ENCODE results near the gene LPP. TPM values are rescaled to one million over a fixed set of nuclear protein-coding genes. Genes with fewer than 3 reads are reported as not detected.

The LPP gene
- total RNA-seq, 1 donor from 2014 or later = 222 TPM

- FAIRE-seq = no peak
Observed at GRCh38 chr3:188133646-188134045, 20.3 kb upstream of the LPP start.

GRCh38 chr3:188134079-188134478 lies 19.9 kb upstream of the LPP start:
- H3K9me3 ChIP-seq (ENCODE audit: insufficient read depth, low read depth, low read length) = no peaks in the 10 kb centered on the region
- H3K9me3 Mint-ChIP-seq (ENCODE audit: unreplicated experiment) = peaks cover 2% of the 10 kb centered on the region
- H3K27me3 ChIP-seq (ENCODE audit: insufficient read depth, low read length) = no peaks in the 10 kb centered on the region
- H4K20me1 ChIP-seq (ENCODE audit: insufficient read depth, low read length) = no peaks in the 10 kb centered on the region
- H3K4me3 Mint-ChIP-seq (ENCODE audit: unreplicated experiment) = no peak overlapping the region
- no peak for FAIRE-seq
- no peaks in the 10 kb centered on the region for H3K36me3 Mint-ChIP-seq (ENCODE audit: low read depth, unreplicated experiment)
- no peak overlapping the region for H3K4me2 ChIP-seq (ENCODE audit: low read length)
- H3K27ac Mint-ChIP-seq (ENCODE audit: unreplicated experiment) = no peak overlapping the region
- no peaks in the 10 kb centered on the region for H3K36me3 ChIP-seq (ENCODE audit: insufficient read depth, low read length)
- no peak overlapping the region for H3K4me3 ChIP-seq (ENCODE audit: insufficient read depth, low read depth, low read length)
- no peaks in the 10 kb centered on the region for H3K27me3 Mint-ChIP-seq (ENCODE audit: low read depth, unreplicated experiment)
- H2AFZ ChIP-seq (ENCODE audit: low read depth, low read length) = no peak overlapping the region
- no peaks in the 10 kb centered on the region for H3K4me1 Mint-ChIP-seq (ENCODE audit: low read depth, unreplicated experiment)
- no peaks in the 10 kb centered on the region for H3K4me1 ChIP-seq (ENCODE audit: insufficient read depth, low read length)
- peak overlapping the region; percentile 40 for H3K27ac ChIP-seq (ENCODE audit: low read depth, low read length)
- TF ChIP-seq CTCF (IDR thresholded peaks at IDR 0.05; ENCODE audit: insufficient read depth, low read depth, low read length) (no peak), EZH2 (IDR thresholded peaks at IDR 0.05; ENCODE audit: insufficient read depth, low read length) (no peak)
- no peaks in the 10 kb centered on the region for H3K79me2 ChIP-seq (ENCODE audit: insufficient read depth, low read length)
- DNase-seq (ENCODE audit: low read depth) = no peak
- no peak overlapping the region for H3K9ac ChIP-seq (ENCODE audit: low read length)

More at GRCh38 chr3:188133646-188134045, 20.3 kb upstream of the LPP start:
- Histone ChIP-seq H3K9me3 (ENCODE audit: insufficient read depth, low read depth, low read length) (no peaks in the 10 kb centered on the region), H4K20me1 (ENCODE audit: insufficient read depth, low read length) (no peaks in the 10 kb centered on the region), H3K9ac (ENCODE audit: low read length) (peak overlapping the region; percentile 1), H3K36me3 (ENCODE audit: insufficient read depth, low read length) (no peaks in the 10 kb centered on the region), H3K4me2 (ENCODE audit: low read length) (peak overlapping the region; percentile 12), H3K27me3 (ENCODE audit: insufficient read depth, low read length) (no peaks in the 10 kb centered on the region), H3K27ac (ENCODE audit: low read depth, low read length) (peak overlapping the region; percentile 40), H2AFZ (ENCODE audit: low read depth, low read length) (no peak overlapping the region), H3K79me2 (ENCODE audit: insufficient read depth, low read length) (no peaks in the 10 kb centered on the region), H3K4me1 (ENCODE audit: insufficient read depth, low read length) (no peaks in the 10 kb centered on the region), H3K4me3 (ENCODE audit: insufficient read depth, low read depth, low read length) (no peak overlapping the region)
- Mint-ChIP-seq H3K4me3 (ENCODE audit: unreplicated experiment) (no peak overlapping the region), H3K27me3 (ENCODE audit: low read depth, unreplicated experiment) (no peaks in the 10 kb centered on the region), H3K27ac (ENCODE audit: unreplicated experiment) (no peak overlapping the region), H3K4me1 (ENCODE audit: low read depth, unreplicated experiment) (no peaks in the 10 kb centered on the region), H3K36me3 (ENCODE audit: low read depth, unreplicated experiment) (no peaks in the 10 kb centered on the region), H3K9me3 (ENCODE audit: unreplicated experiment) (peaks cover 2% of the 10 kb centered on the region)
- DNase-seq (ENCODE audit: low read depth) = peak; percentile 67
- TF ChIP-seq CTCF (IDR thresholded peaks at IDR 0.05; ENCODE audit: insufficient read depth, low read depth, low read length) (no peak), EZH2 (IDR thresholded peaks at IDR 0.05; ENCODE audit: insufficient read depth, low read length) (no peak)

GRCh38 chr3:188134856-188135255 lies 19.1 kb upstream of the LPP start:
- H3K27ac Mint-ChIP-seq (ENCODE audit: unreplicated experiment) = no peak overlapping the region
- peaks cover 2% of the 10 kb centered on the region for H3K9me3 Mint-ChIP-seq (ENCODE audit: unreplicated experiment)
- Histone ChIP-seq H4K20me1 (ENCODE audit: insufficient read depth, low read length) (no peaks in the 10 kb centered on the region), H3K4me3 (ENCODE audit: insufficient read depth, low read depth, low read length) (no peak overlapping the region), H3K4me1 (ENCODE audit: insufficient read depth, low read length) (no peaks in the 10 kb centered on the region), H3K27ac (ENCODE audit: low read depth, low read length) (no peak overlapping the region), H3K36me3 (ENCODE audit: insufficient read depth, low read length) (no peaks in the 10 kb centered on the region), H3K27me3 (ENCODE audit: insufficient read depth, low read length) (no peaks in the 10 kb centered on the region), H3K79me2 (ENCODE audit: insufficient read depth, low read length) (no peaks in the 10 kb centered on the region), H3K9me3 (ENCODE audit: insufficient read depth, low read depth, low read length) (no peaks in the 10 kb centered on the region), H2AFZ (ENCODE audit: low read depth, low read length) (no peak overlapping the region), H3K9ac (ENCODE audit: low read length) (no peak overlapping the region), H3K4me2 (ENCODE audit: low read length) (no peak overlapping the region)
- no peaks in the 10 kb centered on the region for H3K36me3 Mint-ChIP-seq (ENCODE audit: low read depth, unreplicated experiment)
- FAIRE-seq = no peak
- no peaks in the 10 kb centered on the region for H3K27me3 Mint-ChIP-seq (ENCODE audit: low read depth, unreplicated experiment)
- no peak overlapping the region for H3K4me3 Mint-ChIP-seq (ENCODE audit: unreplicated experiment)
- TF ChIP-seq EZH2 (IDR thresholded peaks at IDR 0.05; ENCODE audit: insufficient read depth, low read length) = no peak
- TF ChIP-seq CTCF (IDR thresholded peaks at IDR 0.05; ENCODE audit: insufficient read depth, low read depth, low read length) = no peak
- H3K4me1 Mint-ChIP-seq (ENCODE audit: low read depth, unreplicated experiment) = no peaks in the 10 kb centered on the region
- DNase-seq (ENCODE audit: low read depth) = no peak
